ENCODE data around the gene SRPX. TPM values are rescaled to one million over a fixed set of nuclear protein-coding genes. Genes with fewer than 3 reads are reported as not detected.

SRPX gene
- total RNA-seq, 4 donors from 2014 or later, result 47.5 to 135 (median 107) TPM

GRCh38 chrX:38172596-38172995 is 48.1 kb downstream of the SRPX start:
- intact Hi-C loops (cut with DNase I), result no loop called here
- DNase-seq, result no peak
- H3K36me3 ChIP-seq, result no peaks in the 10 kb centered on the region
- no peaks in the 10 kb centered on the region for H3K4me1 ChIP-seq
- H3K9me3 ChIP-seq, result no peaks in the 10 kb centered on the region
- H3K27ac ChIP-seq, result no peak overlapping the region
- WGBS, 2 donors, result 81 to 92% methylated on average over 3 of the region's 3 CpGs
- no peak overlapping the region for H3K4me3 ChIP-seq (replicated peaks in 1 of 3)
- no peaks in the 10 kb centered on the region for H3K27me3 ChIP-seq
- TF ChIP-seq POLR2A (IDR thresholded peaks at IDR 0.05), result no peak
- TF ChIP-seq, protein P1, sequence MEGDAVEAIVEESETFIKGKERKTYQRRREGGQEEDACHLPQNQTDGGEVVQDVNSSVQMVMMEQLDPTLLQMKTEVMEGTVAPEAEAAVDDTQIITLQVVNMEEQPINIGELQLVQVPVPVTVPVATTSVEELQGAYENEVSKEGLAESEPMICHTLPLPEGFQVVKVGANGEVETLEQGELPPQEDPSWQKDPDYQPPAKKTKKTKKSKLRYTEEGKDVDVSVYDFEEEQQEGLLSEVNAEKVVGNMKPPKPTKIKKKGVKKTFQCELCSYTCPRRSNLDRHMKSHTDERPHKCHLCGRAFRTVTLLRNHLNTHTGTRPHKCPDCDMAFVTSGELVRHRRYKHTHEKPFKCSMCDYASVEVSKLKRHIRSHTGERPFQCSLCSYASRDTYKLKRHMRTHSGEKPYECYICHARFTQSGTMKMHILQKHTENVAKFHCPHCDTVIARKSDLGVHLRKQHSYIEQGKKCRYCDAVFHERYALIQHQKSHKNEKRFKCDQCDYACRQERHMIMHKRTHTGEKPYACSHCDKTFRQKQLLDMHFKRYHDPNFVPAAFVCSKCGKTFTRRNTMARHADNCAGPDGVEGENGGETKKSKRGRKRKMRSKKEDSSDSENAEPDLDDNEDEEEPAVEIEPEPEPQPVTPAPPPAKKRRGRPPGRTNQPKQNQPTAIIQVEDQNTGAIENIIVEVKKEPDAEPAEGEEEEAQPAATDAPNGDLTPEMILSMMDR (IDR thresholded peaks at IDR 0.05), result no peak

DNA sequence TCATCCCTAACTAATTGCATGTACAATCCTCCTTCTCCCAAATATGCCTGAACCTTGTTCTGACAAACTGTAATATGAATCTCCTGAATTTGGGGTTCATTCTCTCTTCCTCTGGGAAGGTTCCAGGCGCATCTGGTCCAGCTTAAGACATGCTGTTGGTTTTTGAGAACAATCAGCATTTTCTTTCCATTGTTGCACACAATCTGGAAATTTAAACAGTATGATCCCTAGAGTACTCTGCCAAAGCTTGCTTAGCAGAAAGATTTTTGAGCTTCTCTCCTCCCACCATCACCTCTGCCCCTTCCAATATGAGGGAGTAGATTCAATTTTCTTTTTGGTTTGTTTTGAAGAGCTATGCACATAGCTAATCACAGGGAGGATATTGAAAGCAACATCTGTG is 50.1 kb downstream of the SRPX start:
- WGBS, 2 donors, result 92 to 100% methylated on average over 1 of the region's 1 CpG
- Histone ChIP-seq H3K27ac (no peak overlapping the region), H3K4me3 (replicated peaks in 1 of 3) (no peak overlapping the region), H3K4me1 (no peaks in the 10 kb centered on the region), H3K27me3 (no peaks in the 10 kb centered on the region), H3K9me3 (no peaks in the 10 kb centered on the region), H3K36me3 (no peaks in the 10 kb centered on the region)
- intact Hi-C loops (cut with DNase I), result no loop called here
- TF ChIP-seq, protein P1 (IDR thresholded peaks at IDR 0.05), result no peak
- no peak for TF ChIP-seq POLR2A (IDR thresholded peaks at IDR 0.05)
- DNase-seq, result no peak

DNA sequence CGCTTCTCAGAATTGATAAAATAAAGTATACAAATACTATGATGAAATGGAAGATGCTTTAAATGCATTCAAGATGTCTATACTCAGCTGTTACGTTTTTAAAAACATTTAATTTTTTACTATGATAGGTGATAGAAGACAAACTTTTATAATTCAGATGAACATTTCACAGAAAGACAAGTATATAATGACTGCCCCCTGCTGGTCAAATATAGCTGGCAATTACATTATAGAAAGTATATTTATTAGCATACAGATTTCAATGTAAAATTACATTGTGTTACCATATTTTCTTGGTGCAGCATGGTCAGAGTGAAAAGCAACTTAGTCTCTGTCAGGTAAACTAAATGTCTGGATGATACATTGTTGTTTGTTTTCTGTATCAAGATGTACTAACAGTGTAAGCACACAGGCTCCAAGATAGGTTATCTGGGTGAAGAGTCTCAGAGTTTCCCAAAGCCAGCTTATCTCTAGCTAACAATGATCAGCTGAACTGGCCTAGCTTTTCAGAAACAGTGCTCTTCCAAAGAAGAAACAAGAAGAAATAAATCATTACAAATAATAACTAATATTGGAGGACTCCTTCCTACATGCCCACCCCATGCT is 54.1 kb downstream of the SRPX start:
- no peaks in the 10 kb centered on the region for H3K36me3 ChIP-seq
- H3K9me3 ChIP-seq, result no peaks in the 10 kb centered on the region
- no peaks in the 10 kb centered on the region for H3K27me3 ChIP-seq
- no peaks in the 10 kb centered on the region for H3K4me1 ChIP-seq
- intact Hi-C loops (cut with DNase I), result no loop called here
- WGBS, 2 donors, result 52 to 58% methylated on average over 2 of the region's 2 CpGs
- H3K27ac ChIP-seq, result no peak overlapping the region
- H3K4me3 ChIP-seq (replicated peaks in 1 of 3), result no peak overlapping the region
- TF ChIP-seq, protein P1 (IDR thresholded peaks at IDR 0.05), result peak in 5 of 6 experiments; percentile 18 to 60 (median 51)
- TF ChIP-seq POLR2A (IDR thresholded peaks at IDR 0.05), result no peak
- peak; percentile 2 to 3 for DNase-seq

DNA sequence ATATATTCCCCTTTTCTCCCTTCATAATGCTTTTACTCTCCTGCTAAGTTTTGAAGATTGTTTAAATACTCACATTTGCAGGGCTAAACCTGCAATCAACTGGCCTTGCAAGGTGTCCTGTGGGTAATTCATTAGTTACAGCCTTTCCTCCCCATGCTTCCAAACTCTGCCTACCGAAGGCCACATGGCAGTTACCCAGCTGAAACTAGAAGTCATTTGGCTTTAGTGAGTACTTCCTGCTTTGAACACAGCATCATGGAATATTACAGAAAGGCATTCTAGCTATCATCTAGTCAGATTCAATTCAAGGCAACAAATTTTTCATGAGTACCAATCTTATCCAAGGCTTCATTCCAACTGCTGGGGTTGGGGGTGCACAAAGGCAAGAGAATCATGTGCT is 55.6 kb downstream of the SRPX start:
- Histone ChIP-seq H3K4me3 (replicated peaks in 1 of 3) (no peak overlapping the region), H3K4me1 (no peaks in the 10 kb centered on the region), H3K36me3 (no peaks in the 10 kb centered on the region), H3K27ac (no peak overlapping the region), H3K9me3 (no peaks in the 10 kb centered on the region), H3K27me3 (no peaks in the 10 kb centered on the region)
- DNase-seq, result no peak
- intact Hi-C loops (cut with DNase I), result no loop called here
- TF ChIP-seq, protein P1 (IDR thresholded peaks at IDR 0.05), result no peak
- no peak for TF ChIP-seq POLR2A (IDR thresholded peaks at IDR 0.05)
- 67 to 75% methylated on average over 1 of the region's 1 CpG for WGBS, 2 donors

DNA sequence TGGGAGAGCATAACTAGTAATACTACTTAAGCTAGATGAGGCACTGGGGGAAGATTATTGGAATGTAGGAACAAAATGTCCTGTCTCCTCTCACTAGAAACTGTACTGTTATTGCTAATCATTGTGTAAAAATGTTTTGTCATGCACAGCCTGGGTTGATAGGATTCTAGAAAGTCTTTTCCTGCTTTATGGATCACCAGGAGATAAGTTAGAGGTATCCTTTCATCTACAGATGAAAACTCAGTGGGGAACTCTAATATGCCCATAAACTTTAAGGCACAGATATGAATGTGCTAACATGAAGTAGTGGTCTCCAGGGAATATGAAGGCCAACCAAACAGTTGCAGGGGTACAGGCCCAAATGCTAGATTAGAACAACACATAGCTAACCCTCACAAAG is 57.5 kb downstream of the SRPX start:
- Histone ChIP-seq H3K4me1 (no peaks in the 10 kb centered on the region), H3K27me3 (no peaks in the 10 kb centered on the region), H3K36me3 (no peaks in the 10 kb centered on the region), H3K9me3 (no peaks in the 10 kb centered on the region), H3K27ac (no peak overlapping the region), H3K4me3 (replicated peaks in 1 of 3) (no peak overlapping the region)
- intact Hi-C loops (cut with DNase I), result loop anchor here (5.0 kb wide), 1 partner anchor 236 kb away; no protein-coding TSS in a partner anchor
- TF ChIP-seq, protein P1 (IDR thresholded peaks at IDR 0.05), result no peak
- TF ChIP-seq POLR2A (IDR thresholded peaks at IDR 0.05), result no peak
- no peak for DNase-seq
